Fibroblast of the aortic adventitia (primary cell): ENCODE measurements around the gene TMTC1. TPM values are rescaled to one million over a fixed set of nuclear protein-coding genes. Genes with fewer than 3 reads are reported as not detected.

Source experiments
- DNase-seq: peaks from one replicate; pipeline ENCODE4 v3.0.0-alpha.2; 2010; ENCODE audit warnings: low read depth
- H3K4me3 ChIP-seq: 2 replicates; pipeline ENCODE4 v1.5.1; 2011; ENCODE audit warnings: low read depth, mild to moderate bottlenecking, control low read depth, low read length, moderate library complexity
- CTCF ChIP-seq: IDR thresholded peaks from 2 replicates; pipeline ENCODE4 v1.5.1; 2011; ENCODE audit warnings: mild to moderate bottlenecking, low read length, control low read depth, inconsistent platforms; ENCODE audit not compliant: insufficient read depth
- total RNA-seq: library from RNA; depleted of rRNA; stranded (reverse); fragments of >200 nt; gene quantifications from 2 replicates; pipeline ENCODE4 v1.2.3, GENCODE V29; 2012; ENCODE audit warnings: low replicate concordance

Gene TMTC1
- total RNA-seq, 1 donor = 54.9 TPM

- no peak for TF ChIP-seq CTCF
- H3K4me3 ChIP-seq = no peak overlapping the region
- DNase-seq = peak; percentile 57
These were observed 173.1 kb downstream of the TMTC1 start for GRCh38 chr12:29610473-29611170.

- H3K4me3 ChIP-seq = no peak overlapping the region
- peak; percentile 72 for DNase-seq
- TF ChIP-seq CTCF = no peak
These were observed 174.1 kb downstream of the TMTC1 start for GRCh38 chr12:29609431-29610215.

- TF ChIP-seq CTCF = no peak
- no peak for DNase-seq
- no peak overlapping the region for H3K4me3 ChIP-seq
These were observed 175.2 kb downstream of the TMTC1 start for GRCh38 chr12:29608581-29608980.

- DNase-seq = peak; percentile 36
- no peak overlapping the region for H3K4me3 ChIP-seq
- TF ChIP-seq CTCF = no peak
These were observed 184.4 kb downstream of the TMTC1 start for GRCh38 chr12:29599381-29599780.

GRCh38 chr12:29595071-29595755 lies 188.5 kb downstream of the TMTC1 start:
- no peak for TF ChIP-seq CTCF
- no peak overlapping the region for H3K4me3 ChIP-seq
- DNase-seq = no peak

GRCh38 chr12:29593001-29593400 lies 190.7 kb downstream of the TMTC1 start:
- no peak overlapping the region for H3K4me3 ChIP-seq
- no peak for TF ChIP-seq CTCF
- no peak for DNase-seq
